T-helper 1 cell treated with Interleukin-12 subunit alpha and Interleukin-12 subunit beta and Interleukin-4 antibody, amounts not matched to agents 30 μg/mL and 1 μg/mL, for 36 hours (primary cell): ENCODE data around the gene ZNF749.

Source experiments
- H3K27ac Mint-ChIP-seq: one replicate; pipeline ENCODE4 v1.8.0; 2021; ENCODE audit warnings: mild to moderate bottlenecking, mixed read lengths
- H3K27me3 Mint-ChIP-seq: one replicate; pipeline ENCODE4 v1.8.0; 2021; ENCODE audit warnings: low read depth, mixed read lengths
- H3K36me3 Mint-ChIP-seq: one replicate; pipeline ENCODE4 v1.8.0; 2021; ENCODE audit warnings: low read depth, mixed read lengths
- H3K4me1 Mint-ChIP-seq: one replicate; pipeline ENCODE4 v1.8.0; 2021; ENCODE audit warnings: low read depth, mixed read lengths
- H3K4me3 Mint-ChIP-seq: one replicate; pipeline ENCODE4 v1.8.0; 2021; ENCODE audit warnings: mild to moderate bottlenecking, moderate library complexity, mixed read lengths
- H3K9me3 Mint-ChIP-seq: one replicate; pipeline ENCODE4 v1.8.0; 2021; ENCODE audit warnings: mixed read lengths

Gene ZNF749

GRCh38 chr19:57435062-57435978, at the start of gene ZNF749:
ZNF749 (plus strand) TSS chr19:57435325; CDS start chr19:57435579, 254 bp downstream.
- Mint-ChIP-seq H3K36me3 (peaks cover 35% of the 10 kb centered on the region), H3K4me3 (peak within 1 kb of the TSS; percentile 96), H3K27me3 (no peaks in the 10 kb centered on the region), H3K4me1 (peaks cover 22% of the 10 kb centered on the region), H3K27ac (peak within 1 kb of the TSS; percentile 79), H3K9me3 (peaks cover 45% of the 10 kb centered on the region)

DNA sequence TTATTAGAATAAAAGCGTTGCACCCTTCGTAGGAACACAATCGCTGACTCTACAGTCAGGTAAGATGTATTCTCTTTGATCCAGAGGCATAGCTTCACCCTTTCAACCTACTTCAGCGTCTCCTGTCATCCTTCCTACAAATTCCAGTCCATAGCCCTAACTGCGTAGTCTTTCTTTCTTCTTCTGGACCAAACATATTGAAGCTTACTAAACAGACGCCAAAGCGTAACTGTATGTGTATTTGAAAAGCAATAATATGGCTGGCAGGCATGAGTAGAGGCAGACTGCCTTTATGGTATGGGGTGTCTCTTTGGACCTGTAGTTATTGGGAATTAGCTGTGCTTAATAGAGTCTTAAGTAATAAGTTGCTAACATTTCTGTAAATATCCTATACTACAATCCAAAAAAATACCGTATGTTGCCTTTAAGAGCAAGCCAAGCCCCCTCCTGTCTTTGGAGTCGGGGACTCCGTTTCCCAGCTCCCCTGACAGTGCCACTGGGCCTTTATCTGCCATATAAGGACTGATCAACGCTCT, 45.9 kb upstream of the ZNF749 start:
- H3K9me3 Mint-ChIP-seq, result peaks cover 53% of the 10 kb centered on the region
- peaks cover 20% of the 10 kb centered on the region for H3K4me1 Mint-ChIP-seq

DNA sequence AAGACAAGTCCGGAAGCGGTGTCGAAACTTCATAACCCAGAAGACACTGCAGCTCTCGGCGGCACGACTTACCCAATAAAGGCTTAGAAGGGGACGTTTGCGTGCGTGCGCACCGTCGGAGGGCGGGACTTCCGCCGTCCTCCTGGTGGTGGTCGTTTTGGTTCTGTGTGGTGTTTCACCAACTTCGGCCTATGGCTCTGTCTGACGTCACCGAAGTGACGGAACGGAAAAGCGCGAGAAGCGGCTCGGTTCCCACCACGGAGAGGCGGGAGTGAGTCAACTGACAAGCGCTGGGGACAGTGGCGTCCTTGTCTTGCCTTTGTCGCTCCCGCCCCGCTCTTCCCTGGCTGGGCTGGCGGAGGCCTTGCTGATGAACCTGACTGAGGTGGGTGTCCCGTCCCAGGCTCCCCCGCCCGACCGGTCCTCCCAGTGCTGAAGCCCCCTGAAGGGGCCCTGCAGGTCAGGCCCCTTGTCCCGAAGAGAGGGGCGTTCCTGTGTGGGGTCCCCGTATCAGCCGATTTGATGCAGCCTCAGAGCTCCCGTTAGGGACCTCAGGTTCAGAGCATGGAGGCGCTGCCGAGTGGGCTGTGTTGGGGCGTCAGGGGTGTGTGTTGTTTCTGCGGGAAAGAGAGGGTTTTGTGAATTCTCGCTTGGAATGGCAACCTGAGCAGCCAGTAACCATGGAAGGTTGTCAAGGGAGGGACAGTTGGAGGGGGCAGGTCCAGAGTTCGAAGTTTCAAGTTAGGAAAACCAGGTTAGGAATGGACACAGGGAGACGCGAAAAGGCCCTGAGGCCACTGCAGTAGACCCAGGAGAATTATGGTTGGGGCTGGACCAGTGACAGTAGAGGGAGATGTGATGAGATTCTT, 45.2 kb upstream of the ZNF749 start, which contains the start of gene ZNF548:
Gene ZNF548 (plus strand): TSS at position 125 of the 869 bp plus-strand sequence. CDS start 246 bp downstream, at position 371.
- peak within 1 kb of the TSS; percentile 96 for H3K27ac Mint-ChIP-seq
- peak within 1 kb of the TSS; percentile 98 for H3K4me3 Mint-ChIP-seq
- peaks cover 24% of the 10 kb centered on the region for H3K4me1 Mint-ChIP-seq
- no peaks in the 10 kb centered on the region for H3K27me3 Mint-ChIP-seq
- peaks cover 38% of the 10 kb centered on the region for H3K36me3 Mint-ChIP-seq
- peaks cover 54% of the 10 kb centered on the region for H3K9me3 Mint-ChIP-seq

More for the DNA sequence above, 45.9 kb upstream of the ZNF749 start:
- Mint-ChIP-seq H3K27me3 (no peaks in the 10 kb centered on the region), H3K27ac (peak overlapping the region; percentile 96), H3K36me3 (peaks cover 31% of the 10 kb centered on the region), H3K4me3 (peak overlapping the region; percentile 98)

GRCh38 chr19:57395710-57396109, 39.4 kb upstream of the ZNF749 start:
- Mint-ChIP-seq H3K4me1 (peaks cover 12% of the 10 kb centered on the region), H3K36me3 (peaks cover 81% of the 10 kb centered on the region), H3K27ac (no peak overlapping the region), H3K27me3 (no peaks in the 10 kb centered on the region), H3K9me3 (peaks cover 73% of the 10 kb centered on the region), H3K4me3 (no peak overlapping the region)

GRCh38 chr19:57398868-57399267, 36.3 kb upstream of the ZNF749 start:
- peaks cover 69% of the 10 kb centered on the region for H3K36me3 Mint-ChIP-seq
- no peaks in the 10 kb centered on the region for H3K27me3 Mint-ChIP-seq
- no peak overlapping the region for H3K27ac Mint-ChIP-seq
- H3K4me3 Mint-ChIP-seq, result no peak overlapping the region
- peaks cover 79% of the 10 kb centered on the region for H3K9me3 Mint-ChIP-seq
- peaks cover 7% of the 10 kb centered on the region for H3K4me1 Mint-ChIP-seq

GRCh38 chr19:57403737-57404563, 31.2 kb upstream of the ZNF749 start:
- no peak overlapping the region for H3K27ac Mint-ChIP-seq

DNA sequence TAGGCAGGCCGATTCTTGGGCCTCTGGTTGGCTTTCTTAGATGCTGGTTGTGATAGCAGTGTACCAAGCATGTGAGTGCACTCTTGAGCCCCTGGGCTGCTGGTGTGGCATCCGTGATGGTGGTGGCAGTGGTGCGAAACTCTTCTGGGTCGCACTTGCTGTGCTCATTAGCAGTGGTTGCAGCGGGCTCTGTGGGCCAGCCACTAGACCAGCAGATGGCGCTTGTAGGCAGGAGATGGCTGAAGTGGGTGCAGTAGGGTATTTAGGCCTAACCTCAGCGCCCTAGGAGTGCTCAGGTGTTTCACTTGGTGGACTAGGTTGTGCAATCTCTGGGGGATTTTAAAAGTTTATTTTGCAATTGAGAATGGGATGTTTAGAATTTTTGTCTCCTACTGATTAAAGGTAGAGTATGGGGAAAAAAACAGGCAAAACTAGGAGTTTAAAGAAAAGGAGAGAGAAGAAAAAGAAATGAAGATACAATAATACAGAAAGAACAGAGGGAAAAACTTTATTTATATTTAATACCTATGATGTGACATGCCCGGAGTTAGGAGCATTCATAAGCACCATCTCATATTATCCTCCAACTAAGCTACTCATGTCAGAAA, 28.5 kb upstream of the ZNF749 start:
- H3K36me3 Mint-ChIP-seq, result peaks cover 2% of the 10 kb centered on the region
- H3K27me3 Mint-ChIP-seq, result no peaks in the 10 kb centered on the region
- H3K4me1 Mint-ChIP-seq, result peaks cover 10% of the 10 kb centered on the region
- H3K4me3 Mint-ChIP-seq, result no peak overlapping the region
- peaks cover 16% of the 10 kb centered on the region for H3K9me3 Mint-ChIP-seq
- H3K27ac Mint-ChIP-seq, result no peak overlapping the region

More at GRCh38 chr19:57403737-57404563, 31.2 kb upstream of the ZNF749 start:
- H3K27me3 Mint-ChIP-seq, result no peaks in the 10 kb centered on the region
- peaks cover 31% of the 10 kb centered on the region for H3K9me3 Mint-ChIP-seq
- peaks cover 18% of the 10 kb centered on the region for H3K36me3 Mint-ChIP-seq
- H3K4me1 Mint-ChIP-seq, result peaks cover 2% of the 10 kb centered on the region
- no peak overlapping the region for H3K4me3 Mint-ChIP-seq

DNA sequence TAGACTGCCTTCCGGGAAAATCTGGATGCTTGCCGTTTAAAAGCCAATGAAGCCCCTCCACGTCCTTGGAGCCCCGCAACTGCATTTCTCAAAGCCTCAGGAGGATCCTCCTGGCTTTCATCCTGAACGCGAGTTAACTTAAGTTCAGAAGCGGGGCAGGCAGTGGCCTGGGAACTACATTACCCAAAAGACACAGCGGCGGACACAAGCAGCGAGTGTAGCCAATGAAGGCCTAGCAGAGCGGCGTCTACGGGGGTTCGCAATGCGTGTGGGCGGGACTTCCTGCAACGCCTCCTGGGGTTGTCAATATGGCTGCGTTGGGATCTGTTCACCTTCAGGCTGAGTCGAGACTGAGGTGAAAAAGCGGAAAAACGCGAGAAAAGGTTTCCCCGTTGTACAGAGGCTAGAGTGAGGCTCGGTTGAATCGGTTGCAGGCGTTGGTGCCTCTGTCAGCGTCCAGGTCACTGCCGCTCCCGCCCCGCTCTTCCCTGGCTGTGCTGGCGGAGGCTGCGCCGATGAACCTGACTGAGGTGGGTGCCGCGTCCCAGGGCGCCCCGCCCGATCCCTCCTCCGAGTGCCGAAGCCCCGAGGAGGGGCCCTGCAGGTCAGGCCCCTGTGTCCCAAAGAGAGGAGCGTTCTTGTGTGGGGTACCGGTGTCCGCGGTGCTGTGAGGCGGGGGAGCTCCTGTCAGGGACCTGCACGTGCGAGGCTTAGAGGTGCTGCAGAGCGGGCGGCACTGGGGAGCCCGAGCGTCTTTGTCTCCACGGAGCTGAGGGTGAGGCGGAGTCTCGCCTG, 24.1 kb upstream of the ZNF749 start, which contains the start of gene ZNF17:
Gene ZNF17 (plus strand): TSS at position 285 of the 795 bp plus-strand sequence. CDS start 2,455 bp downstream, outside the sequence.
- H3K4me1 Mint-ChIP-seq, result peaks cover 16% of the 10 kb centered on the region
- H3K27me3 Mint-ChIP-seq, result no peaks in the 10 kb centered on the region
- peak within 1 kb of the TSS; percentile 72 for H3K27ac Mint-ChIP-seq
- peaks cover 19% of the 10 kb centered on the region for H3K9me3 Mint-ChIP-seq
- peaks cover 27% of the 10 kb centered on the region for H3K36me3 Mint-ChIP-seq
- H3K4me3 Mint-ChIP-seq, result peak within 1 kb of the TSS; percentile 86

DNA sequence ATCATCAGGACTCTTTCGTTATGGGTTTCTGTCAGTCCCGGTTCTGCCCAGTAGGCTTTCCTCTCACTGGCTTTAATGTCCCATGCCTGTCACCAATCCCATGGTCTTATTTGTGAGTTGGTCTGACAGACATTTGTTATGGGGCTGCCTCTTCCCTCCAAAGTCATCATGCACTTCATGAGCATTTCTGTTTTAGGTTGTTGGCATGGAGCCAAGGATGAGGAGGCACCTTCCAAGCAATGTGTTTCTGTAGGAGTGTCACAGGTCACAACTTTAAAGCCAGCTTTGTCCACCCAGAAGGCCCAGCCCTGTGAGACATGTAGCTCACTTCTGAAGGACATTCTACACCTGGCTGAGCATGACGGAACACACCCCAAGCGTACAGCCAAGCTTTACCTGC, 15.7 kb upstream of the ZNF749 start:
- peaks cover 2% of the 10 kb centered on the region for H3K4me1 Mint-ChIP-seq
- H3K9me3 Mint-ChIP-seq, result peaks cover 66% of the 10 kb centered on the region
- no peak overlapping the region for H3K4me3 Mint-ChIP-seq
- H3K27ac Mint-ChIP-seq, result no peak overlapping the region
- no peaks in the 10 kb centered on the region for H3K27me3 Mint-ChIP-seq
- H3K36me3 Mint-ChIP-seq, result peaks cover 69% of the 10 kb centered on the region

DNA sequence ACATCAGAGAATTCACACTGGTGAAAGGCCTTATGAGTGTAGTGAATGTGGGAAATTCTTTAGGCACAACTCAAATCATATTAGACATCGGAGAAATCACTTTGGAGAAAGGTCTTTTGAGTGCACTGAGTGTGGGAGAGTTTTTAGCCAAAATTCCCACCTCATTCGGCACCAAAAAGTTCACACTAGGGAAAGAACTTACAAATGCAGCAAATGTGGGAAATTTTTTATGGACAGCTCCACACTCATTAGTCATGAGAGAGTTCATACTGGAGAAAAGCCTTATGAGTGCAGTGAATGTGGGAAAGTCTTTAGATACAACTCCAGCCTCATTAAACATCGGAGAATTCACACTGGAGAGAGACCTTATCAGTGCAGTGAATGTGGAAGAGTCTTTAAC, 14.1 kb upstream of the ZNF749 start:
- Mint-ChIP-seq H3K9me3 (peaks cover 59% of the 10 kb centered on the region), H3K4me3 (no peak overlapping the region), H3K4me1 (no peaks in the 10 kb centered on the region), H3K36me3 (peaks cover 55% of the 10 kb centered on the region), H3K27me3 (no peaks in the 10 kb centered on the region), H3K27ac (no peak overlapping the region)

GRCh38 chr19:57434386-57435061, 601 bp upstream of the ZNF749 start:
- Mint-ChIP-seq H3K36me3 (peaks cover 27% of the 10 kb centered on the region), H3K4me3 (peak overlapping the region; percentile 96), H3K9me3 (peaks cover 37% of the 10 kb centered on the region), H3K4me1 (peaks cover 22% of the 10 kb centered on the region), H3K27ac (peak overlapping the region; percentile 79), H3K27me3 (no peaks in the 10 kb centered on the region)

GRCh38 chr19:57436417-57436816, 1.3 kb downstream of the ZNF749 start:
- peak overlapping the region; percentile 96 for H3K4me3 Mint-ChIP-seq
- peaks cover 41% of the 10 kb centered on the region for H3K36me3 Mint-ChIP-seq
- H3K27me3 Mint-ChIP-seq, result no peaks in the 10 kb centered on the region
- H3K4me1 Mint-ChIP-seq, result peaks cover 25% of the 10 kb centered on the region
- H3K27ac Mint-ChIP-seq, result peak overlapping the region; percentile 79
- peaks cover 49% of the 10 kb centered on the region for H3K9me3 Mint-ChIP-seq
